ENCODE measurements around the gene UGDH. TPM values are rescaled to one million over a fixed set of nuclear protein-coding genes. Genes with fewer than 3 reads are reported as not detected.
"Not testable (repeated sequence)": the region's sequence is repeated elsewhere in the genome, so short reads cannot be mapped to it uniquely, and the experiment has no call there.

UGDH gene
- total RNA-seq, 4 donors from 2014 or later: 36.4 to 192 (median 48.9) TPM

GRCh38 chr4:39542611-39543012 lies 15.4 kb upstream of the UGDH start:
- Histone ChIP-seq H3K36me3 (no peaks in the 10 kb centered on the region), H3K27me3 (no peaks in the 10 kb centered on the region), H3K9me3 (no peaks in the 10 kb centered on the region), H3K27ac (no peak overlapping the region), H3K4me3 (no peak overlapping the region), H3K4me1 (no peaks in the 10 kb centered on the region)
- no peak for DNase-seq
- intact Hi-C loops (cut with DNase I; ENCODE audit: low total_unique reads): no loop called here
- TF ChIP-seq CTCF (IDR thresholded peaks at IDR 0.05) (no peak), POLR2A (IDR thresholded peaks at IDR 0.05) (no peak)

GRCh38 chr4:39541987-39542610 lies 14.9 kb upstream of the UGDH start:
- H3K27ac ChIP-seq: no peak overlapping the region
- no peaks in the 10 kb centered on the region for H3K36me3 ChIP-seq
- no peak overlapping the region for H3K4me3 ChIP-seq
- DNase-seq: no peak
- H3K27me3 ChIP-seq: no peaks in the 10 kb centered on the region
- no peaks in the 10 kb centered on the region for H3K9me3 ChIP-seq
- H3K4me1 ChIP-seq: no peaks in the 10 kb centered on the region
- intact Hi-C loops (cut with DNase I; ENCODE audit: low total_unique reads): no loop called here
- TF ChIP-seq POLR2A (IDR thresholded peaks at IDR 0.05) (no peak), CTCF (IDR thresholded peaks at IDR 0.05) (no peak)

- Histone ChIP-seq H3K36me3 (no peaks in the 10 kb centered on the region), H3K4me3 (no peak overlapping the region), H3K27ac (no peak overlapping the region), H3K4me1 (no peaks in the 10 kb centered on the region), H3K9me3 (no peaks in the 10 kb centered on the region), H3K27me3 (no peaks in the 10 kb centered on the region)
- intact Hi-C loops (cut with DNase I; ENCODE audit: low total_unique reads): no loop called here
- TF ChIP-seq CTCF (IDR thresholded peaks at IDR 0.05) (no peak), POLR2A (IDR thresholded peaks at IDR 0.05) (no peak)
- no peak for DNase-seq
These were observed 11.9 kb upstream of the UGDH start for GRCh38 chr4:39539089-39539611.

- Histone ChIP-seq H3K9me3 (no peaks in the 10 kb centered on the region), H3K36me3 (no peaks in the 10 kb centered on the region), H3K4me1 (peaks cover 0 to 5% of the 10 kb centered on the region in 2 donors), H3K4me3 (no peak overlapping the region), H3K27me3 (no peaks in the 10 kb centered on the region), H3K27ac (no peak overlapping the region)
- intact Hi-C loops (cut with DNase I; ENCODE audit: low total_unique reads): no loop called here
- TF ChIP-seq CTCF (IDR thresholded peaks at IDR 0.05) (no peak), POLR2A (IDR thresholded peaks at IDR 0.05) (no peak)
- DNase-seq: no peak
These were observed 6.3 kb upstream of the UGDH start for GRCh38 chr4:39533541-39533940.

- intact Hi-C loops (cut with DNase I; ENCODE audit: low total_unique reads); H3K4me3 ChIP-seq; H3K4me1 ChIP-seq; DNase-seq; H3K27me3 ChIP-seq; H3K36me3 ChIP-seq; H3K9me3 ChIP-seq; H3K27ac ChIP-seq: not testable (repeated sequence)
These were observed 5.0 kb upstream of the UGDH start for GRCh38 chr4:39532237-39532636.
